HG02798 (cell line): Measurements from ENCODE around the gene LPCAT3.

Source experiments
- ATAC-seq: cut with Tn5 transposase; IDR thresholded peaks from one replicate; pipeline ENCODE4 v1.9.1; 2021; ENCODE audit warnings: mild to moderate bottlenecking; ENCODE audit not compliant: unreplicated experiment, poor library complexity

LPCAT3 gene

GRCh38 chr12:7004840-7005239 is 13.4 kb downstream of the LPCAT3 start:
- ATAC-seq, result no peak

- no peak for ATAC-seq
Observed at GRCh38 chr12:7004287-7004803, 13.9 kb downstream of the LPCAT3 start.

GRCh38 chr12:7001921-7002591 is 16.2 kb downstream of the LPCAT3 start:
- no peak for ATAC-seq

GRCh38 chr12:6998715-6999451 is 19.4 kb downstream of the LPCAT3 start:
- ATAC-seq, result no peak

GRCh38 chr12:6996040-6996441 is 22.2 kb downstream of the LPCAT3 start:
- ATAC-seq, result no peak

- no peak for ATAC-seq
Observed at GRCh38 chr12:6987956-6988553, 30.2 kb downstream of the LPCAT3 start.

GRCh38 chr12:6982532-6982931 is 35.7 kb downstream of the LPCAT3 start:
- ATAC-seq, result no peak

- ATAC-seq, result no peak
Observed at GRCh38 chr12:6981152-6982052, 36.9 kb downstream of the LPCAT3 start.

GRCh38 chr12:6980740-6981139 is 37.5 kb downstream of the LPCAT3 start:
- no peak for ATAC-seq

- ATAC-seq, result no peak
Observed at GRCh38 chr12:6980075-6980474, 38.2 kb downstream of the LPCAT3 start.

- ATAC-seq, result no peak
Observed at GRCh38 chr12:6979453-6979852, 38.8 kb downstream of the LPCAT3 start.

GRCh38 chr12:6979021-6979420 is 39.3 kb downstream of the LPCAT3 start:
- no peak for ATAC-seq

- ATAC-seq, result no peak
Observed at GRCh38 chr12:6978611-6979011, 39.7 kb downstream of the LPCAT3 start.

- no peak for ATAC-seq
Observed at GRCh38 chr12:6978188-6978587, 40.1 kb downstream of the LPCAT3 start.

- no peak for ATAC-seq
Observed at GRCh38 chr12:6977653-6978052, 40.6 kb downstream of the LPCAT3 start.

GRCh38 chr12:6975297-6976032 is 42.8 kb downstream of the LPCAT3 start:
- no peak for ATAC-seq

- ATAC-seq, result no peak
Observed at GRCh38 chr12:6974180-6974579, 44.1 kb downstream of the LPCAT3 start.

GRCh38 chr12:6970096-6970527 is 48.2 kb downstream of the LPCAT3 start:
- ATAC-seq, result no peak

GRCh38 chr12:6968426-6968825 is 49.9 kb downstream of the LPCAT3 start:
- no peak for ATAC-seq

- no peak for ATAC-seq
Observed at GRCh38 chr12:6967651-6968100, 50.6 kb downstream of the LPCAT3 start.
